Keratinocyte (primary cell): ENCODE results near the gene ZNF142. TPM values are rescaled to one million over a fixed set of nuclear protein-coding genes. Genes with fewer than 3 reads are reported as not detected.

ENCODE experiments used
- DNase-seq: peaks from one replicate; pipeline ENCODE4 v3.0.0-alpha.2; 2011; ENCODE audit warnings: low read depth, missing footprints, low spot score
- FAIRE-seq: peaks from 2 replicates; lab custom pipeline; 2011; peaks lifted over from hg19 to GRCh38; lab: Jason Lieb, UNC
- H2AFZ ChIP-seq: 2 replicates; pipeline ENCODE4 v1.6.0; 2012; ENCODE audit warnings: low read length, control low read depth, inconsistent platforms; ENCODE audit not compliant: control insufficient read depth
- H3K27ac ChIP-seq: 2 replicates; pipeline ENCODE4 v1.5.1; 2011; ENCODE audit warnings: low read length; ENCODE audit not compliant: control insufficient read depth, insufficient read depth
- H3K27me3 ChIP-seq: 3 replicates; pipeline ENCODE4 v1.6.0; 2011; ENCODE audit warnings: low read length; ENCODE audit not compliant: control insufficient read depth, insufficient read depth; ENCODE audit errors: extremely low read depth
- H3K36me3 ChIP-seq, 2 experiments: 2 replicates in 1 of 2; 3 replicates in 1 of 2; pipeline ENCODE4 v1.5.1; 2011; ENCODE audit warnings: low read length in 2 of 2, mild to moderate bottlenecking in 1 of 2; ENCODE audit not compliant: control insufficient read depth in 2 of 2, insufficient read depth in 2 of 2; ENCODE audit errors: extremely low read depth in 1 of 2
- H3K4me1 ChIP-seq: 3 replicates; pipeline ENCODE4 v1.5.1; 2011; ENCODE audit warnings: low read length; ENCODE audit not compliant: control insufficient read depth, insufficient read depth; ENCODE audit errors: extremely low read depth
- H3K4me2 ChIP-seq: 3 replicates; pipeline ENCODE4 v1.6.0; 2011; ENCODE audit warnings: low read depth, low read length; ENCODE audit not compliant: control insufficient read depth, insufficient read depth; ENCODE audit errors: extremely low read depth
- H3K4me3 ChIP-seq, 3 experiments: fragments of 200-600 bp in 1 of 3; sonication (generic) in 1 of 3; 2 replicates in 2 of 3; 3 replicates in 1 of 3; pipeline ENCODE4 v1.5.1; 2011 to 2016; ENCODE audit warnings: low read length in 3 of 3, mild to moderate bottlenecking in 3 of 3, control low read depth in 2 of 3, inconsistent platforms in 1 of 3, low read depth in 1 of 3, mixed read lengths in 1 of 3, mixed run types in 1 of 3, moderate library complexity in 1 of 3; ENCODE audit not compliant: control insufficient read depth in 2 of 3, insufficient read depth in 2 of 3; ENCODE audit errors: extremely low read depth in 1 of 3
- H3K79me2 ChIP-seq: 2 replicates; pipeline ENCODE4 v1.6.0; 2012; ENCODE audit warnings: low read length; ENCODE audit not compliant: control insufficient read depth, insufficient read depth
- H3K9ac ChIP-seq: 3 replicates; pipeline ENCODE4 v1.6.0; 2011; ENCODE audit warnings: low read length; ENCODE audit not compliant: control insufficient read depth, insufficient read depth; ENCODE audit errors: extremely low read depth
- H3K9me1 ChIP-seq: 3 replicates; pipeline ENCODE4 v1.6.0; 2011; ENCODE audit warnings: low read length; ENCODE audit not compliant: control insufficient read depth, insufficient read depth; ENCODE audit errors: extremely low read depth
- H3K9me3 ChIP-seq: 2 replicates; pipeline ENCODE4 v1.5.1; 2012; ENCODE audit warnings: low read depth, low read length; ENCODE audit not compliant: control insufficient read depth
- H4K20me1 ChIP-seq: 3 replicates; pipeline ENCODE4 v1.6.0; 2011; ENCODE audit warnings: low read length; ENCODE audit not compliant: control insufficient read depth, insufficient read depth; ENCODE audit errors: extremely low read depth
- EZH2 ChIP-seq: IDR thresholded peaks from one replicate; pipeline ENCODE4 v1.6.1; 2012; ENCODE audit warnings: inconsistent platforms, mild to moderate bottlenecking, low read length, moderate library complexity
- dilution Hi-C: fragments of 300-500 bp; cut with MboI; formaldehyde crosslinking; loops from one replicate; pipeline ENCODE4 v1.7.0; 2020; ENCODE audit warnings: low sequenced_read_pairs; ENCODE audit not compliant: extremely low pct_ligation_motif_present
- polyA plus RNA-seq, 5 experiments: library from polyadenylated mRNA; depleted of rRNA in 3 of 5; stranded (reverse) in 3 of 5; stranded (forward) in 1 of 5; unstranded in 1 of 5; fragments of >200 nt; gene quantifications; 1 replicate in 1 of 5; 2 replicates in 3 of 5; 3 replicates in 1 of 5; pipeline versions ENCODE4 v1.2.1 to v1.2.3, GENCODE V29; 2011 to 2012; ENCODE audit warnings: missing spikeins in 2 of 5, low read depth in 1 of 5, low replicate concordance in 1 of 5
- TF ChIP-seq, protein P1 (sequence below), 3 experiments: IDR thresholded peaks in 1 of 3; conservative IDR thresholded peaks in 1 of 3; optimal IDR thresholded peaks in 1 of 3; 2 replicates in 2 of 3; 3 replicates in 1 of 3; pipeline versions ENCODE3 to v1.5.1; 2011; ENCODE audit warnings: low read length in 3 of 3, mild to moderate bottlenecking in 3 of 3, moderate library complexity in 2 of 3, control low read depth in 1 of 3, inconsistent platforms in 1 of 3; ENCODE audit not compliant: insufficient read depth in 2 of 3; ENCODE audit errors: extremely low read depth in 1 of 3

Gene ZNF142
- polyA plus RNA-seq, 1 donor (not counting 4 experiments of a cell fraction or from before 2014, with no cell fraction given), result 4.5 TPM

DNA sequence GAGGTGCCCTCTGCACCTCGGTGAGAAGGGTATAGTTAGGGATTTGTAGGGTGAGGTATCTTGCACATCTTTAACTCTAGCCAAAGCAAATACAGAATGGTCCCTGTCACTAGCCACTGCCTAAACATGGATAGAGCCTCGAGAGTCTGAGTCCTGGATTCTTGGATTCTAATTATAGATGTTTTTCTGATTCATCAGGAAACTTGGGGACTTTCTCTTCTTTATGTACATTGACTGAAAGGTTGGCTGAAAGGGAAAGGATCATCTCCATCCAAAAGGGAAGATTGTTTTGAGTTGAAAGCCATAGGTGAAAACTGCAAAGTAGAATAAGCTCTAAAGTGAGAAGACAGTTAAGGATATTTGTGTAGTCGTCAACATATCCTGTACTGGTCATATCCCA lies 20.6 kb upstream of the ZNF142 start:
- H3K36me3 ChIP-seq, result peaks cover 9 to 24% of the 10 kb centered on the region in 2 experiments
- FAIRE-seq (no peak), DNase-seq (no peak)
- H3K79me2 ChIP-seq, result no peaks in the 10 kb centered on the region
- H3K9me3 ChIP-seq, result no peaks in the 10 kb centered on the region
- no peaks in the 10 kb centered on the region for H4K20me1 ChIP-seq
- H3K27me3 ChIP-seq, result no peaks in the 10 kb centered on the region
- no peak overlapping the region for H3K9ac ChIP-seq
- H3K9me1 ChIP-seq, result no peaks in the 10 kb centered on the region
- no peaks in the 10 kb centered on the region for H3K4me1 ChIP-seq
- H3K27ac ChIP-seq, result no peak overlapping the region
- no peak overlapping the region for H3K4me2 ChIP-seq
- no peak overlapping the region for H3K4me3 ChIP-seq
- dilution Hi-C loops, result no loop called here
- TF ChIP-seq, protein P1, sequence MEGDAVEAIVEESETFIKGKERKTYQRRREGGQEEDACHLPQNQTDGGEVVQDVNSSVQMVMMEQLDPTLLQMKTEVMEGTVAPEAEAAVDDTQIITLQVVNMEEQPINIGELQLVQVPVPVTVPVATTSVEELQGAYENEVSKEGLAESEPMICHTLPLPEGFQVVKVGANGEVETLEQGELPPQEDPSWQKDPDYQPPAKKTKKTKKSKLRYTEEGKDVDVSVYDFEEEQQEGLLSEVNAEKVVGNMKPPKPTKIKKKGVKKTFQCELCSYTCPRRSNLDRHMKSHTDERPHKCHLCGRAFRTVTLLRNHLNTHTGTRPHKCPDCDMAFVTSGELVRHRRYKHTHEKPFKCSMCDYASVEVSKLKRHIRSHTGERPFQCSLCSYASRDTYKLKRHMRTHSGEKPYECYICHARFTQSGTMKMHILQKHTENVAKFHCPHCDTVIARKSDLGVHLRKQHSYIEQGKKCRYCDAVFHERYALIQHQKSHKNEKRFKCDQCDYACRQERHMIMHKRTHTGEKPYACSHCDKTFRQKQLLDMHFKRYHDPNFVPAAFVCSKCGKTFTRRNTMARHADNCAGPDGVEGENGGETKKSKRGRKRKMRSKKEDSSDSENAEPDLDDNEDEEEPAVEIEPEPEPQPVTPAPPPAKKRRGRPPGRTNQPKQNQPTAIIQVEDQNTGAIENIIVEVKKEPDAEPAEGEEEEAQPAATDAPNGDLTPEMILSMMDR (optimal IDR thresholded peaks at IDR 0.05 in 1 of 3, IDR thresholded peaks at IDR 0.05 in 1 of 3, conservative IDR thresholded peaks at IDR 0.05 in 1 of 3; ENCODE audit: extremely low read depth in 1 of 3, insufficient read depth in 2 of 3, low read length in 3 of 3), result no peak
- TF ChIP-seq EZH2, result no peak
- no peak overlapping the region for H2AFZ ChIP-seq

DNA sequence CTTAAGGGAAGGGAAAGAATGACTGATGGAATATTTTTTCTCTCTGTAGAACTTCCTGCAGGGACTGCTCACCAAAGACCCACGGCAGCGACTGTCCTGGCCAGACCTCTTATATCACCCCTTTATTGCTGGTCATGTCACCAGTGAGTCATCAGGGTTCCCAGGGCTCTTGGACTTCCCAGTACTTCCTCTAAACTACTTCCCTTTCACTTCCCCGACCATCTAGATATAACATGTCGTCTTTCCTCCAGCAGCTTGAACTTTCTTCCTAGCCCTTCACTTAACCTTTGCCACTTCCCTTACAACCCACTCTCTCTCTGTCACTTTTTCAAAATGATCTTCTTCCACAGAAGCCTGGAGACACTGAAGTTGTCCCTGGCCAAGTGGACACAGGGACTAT lies 19.7 kb upstream of the ZNF142 start:
- no peak for DNase-seq
- dilution Hi-C loops, result no loop called here

More for the DNA sequence above, 19.7 kb upstream of the ZNF142 start:
- no peak overlapping the region for H3K4me3 ChIP-seq
- TF ChIP-seq, protein P1 (optimal IDR thresholded peaks at IDR 0.05 in 1 of 3, IDR thresholded peaks at IDR 0.05 in 1 of 3, conservative IDR thresholded peaks at IDR 0.05 in 1 of 3; ENCODE audit: extremely low read depth in 1 of 3, insufficient read depth in 2 of 3, low read length in 3 of 3), result no peak
- no peak for TF ChIP-seq EZH2
- no peak overlapping the region for H3K4me2 ChIP-seq
- H3K27me3 ChIP-seq, result no peaks in the 10 kb centered on the region
- no peaks in the 10 kb centered on the region for H4K20me1 ChIP-seq
- H2AFZ ChIP-seq, result no peak overlapping the region
- no peak overlapping the region for H3K9ac ChIP-seq
- H3K4me1 ChIP-seq, result no peaks in the 10 kb centered on the region
- H3K9me3 ChIP-seq, result no peaks in the 10 kb centered on the region
- H3K27ac ChIP-seq, result no peak overlapping the region
- H3K36me3 ChIP-seq, result peaks cover 7 to 21% of the 10 kb centered on the region in 2 experiments
- no peaks in the 10 kb centered on the region for H3K79me2 ChIP-seq
- no peaks in the 10 kb centered on the region for H3K9me1 ChIP-seq
- FAIRE-seq, result no peak
